Measurements from ENCODE around the gene BCKDK. TPM values are rescaled to one million over a fixed set of nuclear protein-coding genes. Genes with fewer than 3 reads are reported as not detected.

The BCKDK gene
- polyA plus RNA-seq, 3 donors, result 76.5 to 93.5 (median 90.8) TPM

- Histone ChIP-seq H3K27me3 (ENCODE audit: control insufficient read depth in 2 of 2, insufficient read depth in 2 of 2, low read length in 2 of 2) (no peaks in the 10 kb centered on the region), H3K27ac (ENCODE audit: low read depth in 1 of 2, low read length in 2 of 2) (peak overlapping the region; percentile 6 to 36), H3K4me3 (replicated peaks in 1 of 3; ENCODE audit: low read depth in 2 of 3, low read length in 3 of 3) (no peak overlapping the region), H3K79me2 (ENCODE audit: insufficient read depth, low read length) (peaks cover 79% of the 10 kb centered on the region), H3K36me3 (replicated peaks in 1 of 2; ENCODE audit: control insufficient read depth in 1 of 2, insufficient read depth in 2 of 2, low read length in 2 of 2) (peaks cover 60 to 83% of the 10 kb centered on the region in 2 donors), H3K4me2 (replicated peaks; ENCODE audit: extremely low read depth, low read length, poor library complexity, severe bottlenecking) (no peak overlapping the region), H3K4me1 (ENCODE audit: control insufficient read depth in 1 of 2, insufficient read depth in 2 of 2, low read length in 2 of 2) (peaks cover 20 to 35% of the 10 kb centered on the region in 2 donors), H2AFZ (ENCODE audit: insufficient read depth, low read depth, low read length, poor library complexity, severe bottlenecking) (no peak overlapping the region), H4K20me1 (ENCODE audit: insufficient read depth, low read length) (peaks cover 93% of the 10 kb centered on the region), H3K9me3 (replicated peaks in 1 of 2; ENCODE audit: control insufficient read depth in 1 of 2, insufficient read depth in 1 of 2, low read length in 2 of 2) (no peaks in the 10 kb centered on the region), H3K9ac (ENCODE audit: insufficient read depth, low read length, poor library complexity, severe bottlenecking) (no peak overlapping the region)
- no peak for DNase-seq
- Mint-ChIP-seq H3K36me3 (peaks cover 62 to 82% of the 10 kb centered on the region in 2 donors), H3K9me3 (no peaks in the 10 kb centered on the region), H3K27ac (peak overlapping the region in 5 of 7 donors; percentile 22 to 86 (median 75)), H3K27me3 (ENCODE audit: low read depth in 3 of 3) (peaks cover 0 to 5% (median 1%) of the 10 kb centered on the region in 3 donors), H3K4me1 (peaks cover 40% of the 10 kb centered on the region), H3K4me3 (no peak overlapping the region)
- intact Hi-C loops (cut with micrococcal nuclease), result no loop called here
- 58% methylated on average over 13 of the region's 13 CpGs for WGBS (ENCODE audit: insufficient coverage)
- no peak for TF ChIP-seq CTCF (IDR thresholded peaks at IDR 0.05)
Measured at GRCh38 chr16:31079342-31079944, 28.7 kb upstream of the BCKDK start.

GRCh38 chr16:31080035-31080629 is 28.1 kb upstream of the BCKDK start:
- no peak overlapping the region for H3K4me3 Mint-ChIP-seq
- peaks cover 67 to 90% of the 10 kb centered on the region in 2 donors for H3K36me3 ChIP-seq (replicated peaks in 1 of 2; ENCODE audit: control insufficient read depth in 1 of 2, insufficient read depth in 2 of 2, low read length in 2 of 2)

More at GRCh38 chr16:31080035-31080629, 28.1 kb upstream of the BCKDK start:
- no peak for TF ChIP-seq CTCF (IDR thresholded peaks at IDR 0.05)
- Mint-ChIP-seq H3K9me3 (no peaks in the 10 kb centered on the region), H3K27me3 (ENCODE audit: low read depth in 3 of 3) (peaks cover 0 to 5% (median 1%) of the 10 kb centered on the region in 3 donors), H3K36me3 (peaks cover 62 to 78% of the 10 kb centered on the region in 2 donors), H3K27ac (peak overlapping the region in 2 of 7 donors; percentile 20 to 69), H3K4me1 (peaks cover 34% of the 10 kb centered on the region)
- no peaks in the 10 kb centered on the region for H3K9me3 ChIP-seq (replicated peaks in 1 of 2; ENCODE audit: control insufficient read depth in 1 of 2, insufficient read depth in 1 of 2, low read length in 2 of 2)
- H3K4me3 ChIP-seq (replicated peaks in 1 of 3; ENCODE audit: low read depth in 2 of 3, low read length in 3 of 3), result no peak overlapping the region
- no peak for DNase-seq
- H3K4me1 ChIP-seq (ENCODE audit: control insufficient read depth in 1 of 2, insufficient read depth in 2 of 2, low read length in 2 of 2), result peaks cover 15 to 28% of the 10 kb centered on the region in 2 donors
- 98% methylated on average over 40 of the region's 40 CpGs for WGBS (ENCODE audit: insufficient coverage)
- H3K9ac ChIP-seq (ENCODE audit: insufficient read depth, low read length, poor library complexity, severe bottlenecking), result no peak overlapping the region
- no peak overlapping the region for H3K27ac ChIP-seq (ENCODE audit: low read depth in 1 of 2, low read length in 2 of 2)
- no peak overlapping the region for H3K4me2 ChIP-seq (replicated peaks; ENCODE audit: extremely low read depth, low read length, poor library complexity, severe bottlenecking)
- H2AFZ ChIP-seq (ENCODE audit: insufficient read depth, low read depth, low read length, poor library complexity, severe bottlenecking), result no peak overlapping the region
- intact Hi-C loops (cut with micrococcal nuclease), result no loop called here
- H3K27me3 ChIP-seq (ENCODE audit: control insufficient read depth in 2 of 2, insufficient read depth in 2 of 2, low read length in 2 of 2), result no peaks in the 10 kb centered on the region
- H3K79me2 ChIP-seq (ENCODE audit: insufficient read depth, low read length), result peaks cover 72% of the 10 kb centered on the region
- H4K20me1 ChIP-seq (ENCODE audit: insufficient read depth, low read length), result peaks cover 100% of the 10 kb centered on the region

Data from CD14-positive monocyte (primary cell).